ENCODE data around the gene FARSA. TPM values are rescaled to one million over a fixed set of nuclear protein-coding genes. Genes with fewer than 3 reads are reported as not detected.
A peak's percentile ranks its signal among the peaks of the same experiment; 100 is the strongest.

Gene FARSA
- total and polyA plus RNA-seq, 2 of the 13 experiments (the other 11 are each of a cell fraction or from before 2014, with no cell fraction given): 25.9 to 72.0 TPM

DNA sequence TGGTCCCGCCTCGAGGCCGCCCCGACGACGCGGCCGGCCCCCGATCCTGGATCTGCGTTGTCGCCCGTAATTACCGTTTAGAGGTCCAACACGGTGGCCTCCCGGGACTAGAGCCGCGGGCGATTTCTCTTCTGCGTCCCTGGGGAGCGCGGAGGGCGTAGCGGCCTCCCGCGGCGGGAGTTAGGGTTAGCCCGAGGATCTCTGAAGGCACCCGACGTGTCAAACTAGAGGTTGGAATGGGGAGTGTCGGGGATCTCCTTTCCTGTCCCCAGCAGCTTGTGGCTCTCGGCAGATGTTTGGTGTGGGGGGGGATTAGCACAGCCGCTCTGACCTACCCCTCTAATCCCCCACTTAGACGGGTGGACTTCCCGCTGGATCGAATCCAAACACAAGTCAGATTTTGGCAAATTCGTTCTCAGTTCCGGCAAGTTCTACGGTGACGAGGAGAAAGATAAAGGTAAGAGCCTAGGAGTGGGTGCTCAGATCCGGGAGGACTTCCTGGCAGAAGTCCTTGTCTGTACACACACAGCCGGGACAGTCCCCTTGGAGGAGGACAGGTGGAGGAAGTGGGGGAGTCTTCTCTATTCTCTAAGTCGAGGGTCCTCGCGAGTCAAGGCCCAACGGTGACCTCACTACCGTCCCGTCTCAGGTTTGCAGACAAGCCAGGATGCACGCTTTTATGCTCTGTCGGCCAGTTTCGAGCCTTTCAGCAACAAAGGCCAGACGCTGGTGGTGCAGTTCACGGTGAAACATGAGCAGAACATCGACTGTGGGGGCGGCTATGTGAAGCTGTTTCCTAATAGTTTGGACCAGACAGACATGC lies 5.5 kb upstream of the FARSA start (continued):
- TF ChIP-seq, protein P1, sequence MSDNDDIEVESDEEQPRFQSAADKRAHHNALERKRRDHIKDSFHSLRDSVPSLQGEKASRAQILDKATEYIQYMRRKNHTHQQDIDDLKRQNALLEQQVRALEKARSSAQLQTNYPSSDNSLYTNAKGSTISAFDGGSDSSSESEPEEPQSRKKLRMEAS (IDR thresholded peaks at IDR 0.05): peak; percentile 10; the same call in 1 of the 2 replicates
- TF ChIP-seq MEIS1 (CRISPR knock-in tag; IDR thresholded peaks at IDR 0.05; ENCODE audit: borderline replicate concordance) (peak; percentile 11; the same call in 1 of the 2 replicates), ZNF775 (CRISPR knock-in tag; IDR thresholded peaks at IDR 0.05; ENCODE audit: borderline replicate concordance) (no peak; the same call in 1 of the 2 replicates), ZNF788 (CRISPR knock-in tag; IDR thresholded peaks at IDR 0.05; ENCODE audit: borderline replicate concordance) (0 out of 2 replicates have a peak, but pooled peaks have one; percentile 0), ZNF816 (CRISPR knock-in tag; IDR thresholded peaks at IDR 0.05; ENCODE audit: borderline replicate concordance) (no peak), NFRKB (IDR thresholded peaks at IDR 0.05) (no peak), ZNF33B (CRISPR knock-in tag; IDR thresholded peaks at IDR 0.05) (no peak), HNRNPLL (IDR thresholded peaks at IDR 0.05; ENCODE audit: low read depth, low read length, poor library complexity, severe bottlenecking) (no peak), RAD21 (CRISPR knock-in tag; IDR thresholded peaks at IDR 0.05) (0 out of 2 replicates have a peak, but pooled peaks have one; percentile 6), SAFB2 (CRISPR knock-in tag; IDR thresholded peaks at IDR 0.05; ENCODE audit: borderline replicate concordance, low read depth) (no peak), SMAD9 (CRISPR knock-in tag; IDR thresholded peaks at IDR 0.05) (no peak), MIER2 (CRISPR knock-in tag; IDR thresholded peaks at IDR 0.05) (no peak), ZFP62 (CRISPR knock-in tag; IDR thresholded peaks at IDR 0.05) (no peak), PHF8 (CRISPR knock-in tag; IDR thresholded peaks at IDR 0.05) (no peak; the same call in none of the 2 replicates), TAF1 (CRISPR knock-in tag; IDR thresholded peaks at IDR 0.05) (no peak; the same call in none of the 2 replicates), HDAC2 (CRISPR knock-in tag; IDR thresholded peaks at IDR 0.05) (no peak), ZFYVE20 (CRISPR knock-in tag; IDR thresholded peaks at IDR 0.05; ENCODE audit: borderline replicate concordance, low read depth) (0 out of 2 replicates have a peak, but pooled peaks have one; percentile 33), ZFP36L1 (CRISPR knock-in tag; IDR thresholded peaks at IDR 0.05) (no peak), SP140L (CRISPR knock-in tag; IDR thresholded peaks at IDR 0.05; ENCODE audit: borderline replicate concordance) (peak; percentile 14; the same call in 1 of the 2 replicates), ZNF549 (CRISPR knock-in tag; IDR thresholded peaks at IDR 0.05) (no peak), IKZF1 (IDR thresholded peaks at IDR 0.05) (no peak)
- TF ChIP-seq, protein P2, sequence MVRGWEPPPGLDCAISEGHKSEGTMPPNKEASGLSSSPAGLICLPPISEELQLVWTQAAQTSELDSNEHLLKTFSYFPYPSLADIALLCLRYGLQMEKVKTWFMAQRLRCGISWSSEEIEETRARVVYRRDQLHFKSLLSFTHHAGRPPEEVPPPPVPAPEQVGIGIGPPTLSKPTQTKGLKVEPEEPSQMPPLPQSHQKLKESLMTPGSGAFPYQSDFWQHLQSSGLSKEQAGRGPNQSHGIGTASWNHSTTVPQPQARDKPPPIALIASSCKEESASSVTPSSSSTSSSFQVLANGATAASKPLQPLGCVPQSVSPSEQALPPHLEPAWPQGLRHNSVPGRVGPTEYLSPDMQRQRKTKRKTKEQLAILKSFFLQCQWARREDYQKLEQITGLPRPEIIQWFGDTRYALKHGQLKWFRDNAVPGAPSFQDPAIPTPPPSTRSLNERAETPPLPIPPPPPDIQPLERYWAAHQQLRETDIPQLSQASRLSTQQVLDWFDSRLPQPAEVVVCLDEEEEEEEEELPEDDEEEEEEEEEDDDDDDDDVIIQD (CRISPR knock-in tag; IDR thresholded peaks at IDR 0.05; ENCODE audit: low read depth): no peak
- TF ChIP-seq, protein P3, sequence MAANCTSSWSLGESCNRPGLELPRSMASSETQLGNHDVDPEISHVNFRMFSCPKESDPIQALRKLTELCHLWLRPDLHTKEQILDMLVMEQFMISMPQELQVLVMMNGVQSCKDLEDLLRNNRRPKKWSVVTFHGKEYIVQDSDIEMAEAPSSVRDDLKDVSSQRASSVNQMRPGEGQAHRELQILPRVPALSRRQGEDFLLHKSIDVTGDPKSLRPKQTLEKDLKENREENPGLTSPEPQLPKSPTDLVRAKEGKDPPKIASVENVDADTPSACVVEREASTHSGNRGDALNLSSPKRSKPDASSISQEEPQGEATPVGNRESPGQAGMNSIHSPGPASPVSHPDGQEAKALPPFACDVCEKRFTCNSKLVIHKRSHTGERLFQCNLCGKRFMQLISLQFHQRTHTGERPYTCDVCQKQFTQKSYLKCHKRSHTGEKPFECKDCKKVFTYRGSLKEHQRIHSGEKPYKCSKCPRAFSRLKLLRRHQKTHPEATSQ (CRISPR knock-in tag; IDR thresholded peaks at IDR 0.05; ENCODE audit: borderline replicate concordance): 0 out of 2 replicates have a peak, but pooled peaks have one; percentile 7
- TF ChIP-seq, protein P4, sequence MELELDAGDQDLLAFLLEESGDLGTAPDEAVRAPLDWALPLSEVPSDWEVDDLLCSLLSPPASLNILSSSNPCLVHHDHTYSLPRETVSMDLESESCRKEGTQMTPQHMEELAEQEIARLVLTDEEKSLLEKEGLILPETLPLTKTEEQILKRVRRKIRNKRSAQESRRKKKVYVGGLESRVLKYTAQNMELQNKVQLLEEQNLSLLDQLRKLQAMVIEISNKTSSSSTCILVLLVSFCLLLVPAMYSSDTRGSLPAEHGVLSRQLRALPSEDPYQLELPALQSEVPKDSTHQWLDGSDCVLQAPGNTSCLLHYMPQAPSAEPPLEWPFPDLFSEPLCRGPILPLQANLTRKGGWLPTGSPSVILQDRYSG (CRISPR knock-in tag; IDR thresholded peaks at IDR 0.05): no peak
- TF ChIP-seq, protein P5, sequence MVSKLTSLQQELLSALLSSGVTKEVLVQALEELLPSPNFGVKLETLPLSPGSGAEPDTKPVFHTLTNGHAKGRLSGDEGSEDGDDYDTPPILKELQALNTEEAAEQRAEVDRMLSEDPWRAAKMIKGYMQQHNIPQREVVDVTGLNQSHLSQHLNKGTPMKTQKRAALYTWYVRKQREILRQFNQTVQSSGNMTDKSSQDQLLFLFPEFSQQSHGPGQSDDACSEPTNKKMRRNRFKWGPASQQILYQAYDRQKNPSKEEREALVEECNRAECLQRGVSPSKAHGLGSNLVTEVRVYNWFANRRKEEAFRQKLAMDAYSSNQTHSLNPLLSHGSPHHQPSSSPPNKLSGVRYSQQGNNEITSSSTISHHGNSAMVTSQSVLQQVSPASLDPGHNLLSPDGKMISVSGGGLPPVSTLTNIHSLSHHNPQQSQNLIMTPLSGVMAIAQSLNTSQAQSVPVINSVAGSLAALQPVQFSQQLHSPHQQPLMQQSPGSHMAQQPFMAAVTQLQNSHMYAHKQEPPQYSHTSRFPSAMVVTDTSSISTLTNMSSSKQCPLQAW (CRISPR knock-in tag; IDR thresholded peaks at IDR 0.05): 0 out of 2 replicates have a peak, but pooled peaks have one; percentile 24

Data from HepG2 (cell line).